Prostate gland (tissue), 2 donors: ENCODE measurements around the gene PAK1. TPM values are rescaled to one million over a fixed set of nuclear protein-coding genes. Genes with fewer than 3 reads are reported as not detected.

Experiments
- DNase-seq: peaks from one replicate; pipeline ENCODE4 v3.0.0-alpha.2; 2019; ENCODE audit warnings: low spot score
- H3K27ac ChIP-seq, 2 donors: fragments of 200-600 bp; sonication (generic); 2 replicates each; pipeline ENCODE4 v1.5.1; 2017 to 2019
- H3K27me3 ChIP-seq: fragments of 200-600 bp; sonication (generic); replicated peaks from 2 replicates; pipeline ENCODE4 v1.5.1; 2019; ENCODE audit not compliant: insufficient read depth
- H3K36me3 ChIP-seq, 2 donors: fragments of 200-600 bp; sonication (generic); 1 replicate in 1 of 2; 2 replicates in 1 of 2; pipeline versions ENCODE4 v1.5.1 to v1.8.1; 2017 to 2019
- H3K4me1 ChIP-seq: fragments of 200-600 bp; sonication (generic); replicated peaks from 2 replicates; pipeline ENCODE4 v1.5.1; 2019
- H3K4me3 ChIP-seq, 2 donors: fragments of 200-600 bp; sonication (generic); 2 replicates each; pipeline ENCODE4 v1.5.1; 2017 to 2019
- H3K9me3 ChIP-seq: fragments of 200-600 bp; sonication (generic); 2 replicates; pipeline ENCODE4 v1.5.1; 2017
- CTCF ChIP-seq, 4 experiments: fragments of 200-600 bp in 2 of 4; fragments of 450-650 bp in 2 of 4; sonication (generic) in 2 of 4; IDR thresholded peaks; 1 replicate in 3 of 4; 2 replicates in 1 of 4; pipeline ENCODE4 v1.5.1; 2016 to 2019; ENCODE audit warnings: antibody characterized with exemption in 4 of 4, mild to moderate bottlenecking in 2 of 4, moderate library complexity in 2 of 4
- POLR2A ChIP-seq: fragments of 450-650 bp; IDR thresholded peaks from one replicate; pipeline ENCODE4 v1.6.1; 2016; ENCODE audit warnings: antibody characterized with exemption, mild to moderate bottlenecking
- POLR2AphosphoS5 ChIP-seq: sonication (generic); formaldehyde crosslinking; IDR thresholded peaks from one replicate; pipeline ENCODE4 v1.6.1; 2017; ENCODE audit warnings: antibody characterized with exemption
- WGBS: methylation state at CpG from one replicate; pipeline ENCODE4 v1.1.5; 2018; 5-methylcytosine and 5-hydroxymethylcytosine counted together
- intact Hi-C: fragments of 100-400 bp; cut with DNase I; formaldehyde crosslinking; loops from one replicate; pipeline ENCODE4 v1.14.2; 2022
- total RNA-seq, 2 donors: library from RNA; depleted of rRNA; stranded (reverse); fragments of >200 nt; gene quantifications; one replicate each; pipeline ENCODE4 v1.1.0, GENCODE V29; 2016

The PAK1 gene
- 10 to 100 TPM; 39.6 to 61.7 TPM for total RNA-seq

GRCh38 chr11:77473801-77474683, at the start of gene PAK1:
PAK1 (minus strand) TSS chr11:77474094; CDS start chr11:77392520, 81,574 bp downstream.
- intact Hi-C loops = no loop called here
- H3K4me3 ChIP-seq = peak within 1 kb of the TSS; percentile 44 to 87
- no peaks in the 10 kb centered on the region for H3K36me3 ChIP-seq
- peak within 1 kb of the TSS; percentile 81 to 85 for H3K27ac ChIP-seq
- H3K4me1 ChIP-seq = peaks cover 8% of the 10 kb centered on the region
- peak; percentile 80 for DNase-seq
- no peaks in the 10 kb centered on the region for H3K27me3 ChIP-seq
- TF ChIP-seq POLR2AphosphoS5 = peak; percentile 50
- peak in 1 of 4 experiments; percentile 5 for TF ChIP-seq CTCF (IDR thresholded peaks at IDR 0.05)
- TF ChIP-seq POLR2A = peak; percentile 33
- H3K9me3 ChIP-seq = no peaks in the 10 kb centered on the region
- WGBS = under 1% methylated on average over 61 of the region's 72 CpGs

GRCh38 chr11:77522215-77522614, 48.3 kb upstream of the PAK1 start:
- Histone ChIP-seq H3K4me1 (no peaks in the 10 kb centered on the region), H3K4me3 (no peak overlapping the region), H3K27me3 (no peaks in the 10 kb centered on the region), H3K9me3 (no peaks in the 10 kb centered on the region), H3K36me3 (no peaks in the 10 kb centered on the region), H3K27ac (no peak overlapping the region)
- no peak for DNase-seq
- intact Hi-C loops = no loop called here
- TF ChIP-seq CTCF (IDR thresholded peaks at IDR 0.05) = no peak
- no peak for TF ChIP-seq POLR2AphosphoS5
- no peak for TF ChIP-seq POLR2A

- Histone ChIP-seq H3K27me3 (no peaks in the 10 kb centered on the region), H3K4me3 (no peak overlapping the region), H3K27ac (no peak overlapping the region), H3K9me3 (no peaks in the 10 kb centered on the region), H3K36me3 (no peaks in the 10 kb centered on the region), H3K4me1 (no peaks in the 10 kb centered on the region)
- DNase-seq = no peak
- WGBS = 73% methylated on average over 3 of the region's 3 CpGs
- no peak for TF ChIP-seq CTCF (IDR thresholded peaks at IDR 0.05)
- intact Hi-C loops = no loop called here
Observed at GRCh38 chr11:77519847-77520246, 46.0 kb upstream of the PAK1 start.

GRCh38 chr11:77518471-77518870, 44.6 kb upstream of the PAK1 start:
- H3K4me3 ChIP-seq = no peak overlapping the region
- DNase-seq = no peak
- no peak overlapping the region for H3K27ac ChIP-seq
- H3K9me3 ChIP-seq = no peaks in the 10 kb centered on the region
- no peaks in the 10 kb centered on the region for H3K4me1 ChIP-seq
- no peak for TF ChIP-seq CTCF (IDR thresholded peaks at IDR 0.05)
- no peak for TF ChIP-seq POLR2AphosphoS5
- TF ChIP-seq POLR2A = no peak
- WGBS = 86% methylated on average over 2 of the region's 2 CpGs
- H3K36me3 ChIP-seq = no peaks in the 10 kb centered on the region
- H3K27me3 ChIP-seq = no peaks in the 10 kb centered on the region
- intact Hi-C loops = no loop called here

- 96% methylated on average over 3 of the region's 3 CpGs for WGBS
- intact Hi-C loops = no loop called here
- Histone ChIP-seq H3K27me3 (no peaks in the 10 kb centered on the region), H3K4me1 (no peaks in the 10 kb centered on the region), H3K9me3 (no peaks in the 10 kb centered on the region), H3K27ac (no peak overlapping the region), H3K4me3 (no peak overlapping the region), H3K36me3 (no peaks in the 10 kb centered on the region)
- no peak for TF ChIP-seq POLR2A
- TF ChIP-seq CTCF (IDR thresholded peaks at IDR 0.05) = no peak
- TF ChIP-seq POLR2AphosphoS5 = no peak
- no peak for DNase-seq
Observed at GRCh38 chr11:77517753-77518152, 43.9 kb upstream of the PAK1 start.
